ENCODE data around the gene GRID1.
"Not testable (repeated sequence)": the region's sequence is repeated elsewhere in the genome, so short reads cannot be mapped to it uniquely, and the experiment has no call there.

Gene GRID1

DNA sequence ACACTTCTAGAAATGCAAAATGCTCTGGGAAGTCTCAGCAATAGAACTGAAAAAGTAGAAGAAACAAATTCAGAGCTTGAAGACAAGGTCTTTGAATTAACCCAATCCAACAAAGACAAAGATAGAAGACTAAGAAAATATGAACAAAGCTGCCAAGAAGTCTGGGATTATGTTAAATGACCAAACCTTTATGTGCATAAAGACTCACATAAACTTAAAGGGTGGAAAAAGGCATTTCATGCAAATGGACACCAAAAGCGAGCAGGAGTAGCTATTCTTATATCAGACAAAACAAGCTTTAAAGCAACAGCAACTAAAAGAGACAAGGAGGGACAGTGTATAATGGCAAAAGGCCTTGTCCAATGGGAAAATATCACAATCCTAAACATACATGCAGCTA, 274.3 kb downstream of the GRID1 start:
- H3K4me3 Mint-ChIP-seq; ATAC-seq (replicated peaks); H3K9me3 Mint-ChIP-seq; H3K4me1 Mint-ChIP-seq; H3K36me3 Mint-ChIP-seq; DNase-seq; H3K27ac Mint-ChIP-seq: not testable (repeated sequence)
- H3K27me3 Mint-ChIP-seq = peaks cover 23 to 26% of the 10 kb centered on the region in 2 donors

DNA sequence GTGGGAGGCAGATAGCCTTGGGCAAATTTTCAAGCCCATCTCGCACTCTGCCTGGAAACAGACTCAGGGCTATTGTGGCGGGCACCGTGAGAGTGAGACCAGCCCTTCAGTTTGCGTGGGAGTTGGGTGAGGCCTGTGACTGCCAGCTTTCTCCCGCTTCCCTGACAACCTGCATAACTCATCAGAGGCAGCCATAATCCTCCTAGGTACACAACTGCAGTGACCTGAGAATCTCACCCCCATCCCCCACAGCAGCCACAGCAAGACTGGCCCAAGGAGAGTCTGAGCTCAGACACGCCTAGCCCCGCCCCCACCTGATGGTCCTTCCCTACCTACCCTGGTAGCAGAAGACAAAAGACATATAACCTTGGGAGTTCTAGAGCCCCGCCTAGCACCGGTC, 275.4 kb downstream of the GRID1 start:
- Mint-ChIP-seq H3K27ac (no peak overlapping the region), H3K9me3 (no peaks in the 10 kb centered on the region), H3K36me3 (no peaks in the 10 kb centered on the region), H3K4me1 (no peaks in the 10 kb centered on the region), H3K27me3 (peaks cover 29% of the 10 kb centered on the region in 2 donors), H3K4me3 (no peak overlapping the region)
- ATAC-seq (replicated peaks) = no peak
- no peak for DNase-seq

DNA sequence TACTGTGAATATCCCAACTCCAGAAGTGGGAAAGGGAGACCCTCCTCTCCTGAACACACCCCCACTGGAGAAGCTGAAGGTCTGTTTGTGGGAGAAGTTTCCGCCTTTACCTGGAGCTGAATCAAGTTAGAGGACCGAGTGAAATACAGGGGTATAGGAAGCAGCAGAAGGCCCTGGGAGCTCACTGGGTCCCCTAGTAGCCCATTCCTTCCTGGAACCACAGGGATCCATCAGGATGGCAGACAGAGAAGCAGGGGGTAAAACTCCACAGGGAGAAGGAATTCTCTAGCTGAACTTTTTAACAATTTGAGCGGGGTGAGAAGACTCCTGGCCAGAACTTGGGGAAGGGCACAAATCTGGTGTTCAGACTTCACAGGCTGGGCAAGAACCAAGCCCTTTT, 275.8 kb downstream of the GRID1 start:
- Mint-ChIP-seq H3K27ac (no peak overlapping the region), H3K9me3 (no peaks in the 10 kb centered on the region), H3K27me3 (peaks cover 33% of the 10 kb centered on the region in 2 donors), H3K4me3 (no peak overlapping the region), H3K36me3 (no peaks in the 10 kb centered on the region), H3K4me1 (no peaks in the 10 kb centered on the region)
- DNase-seq (no peak), ATAC-seq (replicated peaks) (no peak)

GRCh38 chr10:86087716-86088115, 278.9 kb downstream of the GRID1 start:
- H3K27me3 Mint-ChIP-seq = peaks cover 40 to 45% of the 10 kb centered on the region in 2 donors
- DNase-seq (no peak), ATAC-seq (replicated peaks) (peak in 1 of 2 donors; percentile 12)
- H3K9me3 Mint-ChIP-seq = no peaks in the 10 kb centered on the region
- H3K4me1 Mint-ChIP-seq = no peaks in the 10 kb centered on the region
- H3K36me3 Mint-ChIP-seq = no peaks in the 10 kb centered on the region
- no peak overlapping the region for H3K27ac Mint-ChIP-seq
- no peak overlapping the region for H3K4me3 Mint-ChIP-seq

DNA sequence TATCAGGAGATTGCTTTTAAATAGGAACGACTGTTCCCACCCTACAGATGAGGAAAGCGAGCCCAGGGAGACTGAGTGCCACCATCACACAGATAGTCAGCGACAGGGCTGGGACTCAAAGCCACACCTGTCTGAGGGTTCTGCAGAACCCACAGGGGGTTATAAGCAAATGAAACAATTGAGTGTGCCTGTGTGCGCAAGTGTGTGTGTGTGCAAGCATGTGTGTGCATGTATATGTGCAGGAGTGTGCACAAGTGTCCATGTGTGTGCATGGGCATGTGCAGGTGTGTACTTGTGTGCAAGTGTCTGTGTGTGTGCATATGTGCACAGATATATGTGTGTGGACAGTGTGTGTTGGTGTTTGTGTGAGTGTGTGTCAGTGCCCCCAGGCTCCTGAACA, 280.2 kb downstream of the GRID1 start:
- Mint-ChIP-seq H3K9me3 (no peaks in the 10 kb centered on the region), H3K4me1 (no peaks in the 10 kb centered on the region), H3K36me3 (no peaks in the 10 kb centered on the region), H3K4me3 (no peak overlapping the region), H3K27ac (no peak overlapping the region), H3K27me3 (peaks cover 47 to 51% of the 10 kb centered on the region in 2 donors)
- ATAC-seq (replicated peaks) (no peak), DNase-seq (no peak)

GRCh38 chr10:86085686-86086085, 280.9 kb downstream of the GRID1 start:
- H3K4me1 Mint-ChIP-seq = no peaks in the 10 kb centered on the region
- H3K9me3 Mint-ChIP-seq = no peaks in the 10 kb centered on the region
- no peaks in the 10 kb centered on the region for H3K36me3 Mint-ChIP-seq
- H3K4me3 Mint-ChIP-seq = no peak overlapping the region
- H3K27ac Mint-ChIP-seq = no peak overlapping the region
- no peak for DNase-seq
- H3K27me3 Mint-ChIP-seq = peaks cover 47 to 59% of the 10 kb centered on the region in 2 donors
- ATAC-seq (replicated peaks) = peak in 1 of 2 donors; percentile 12

GRCh38 chr10:86085136-86085535, 281.5 kb downstream of the GRID1 start:
- no peaks in the 10 kb centered on the region for H3K9me3 Mint-ChIP-seq
- ATAC-seq (replicated peaks) (no peak), DNase-seq (no peak)
- no peak overlapping the region for H3K27ac Mint-ChIP-seq
- H3K27me3 Mint-ChIP-seq = peaks cover 43 to 64% of the 10 kb centered on the region in 2 donors
- no peaks in the 10 kb centered on the region for H3K4me1 Mint-ChIP-seq
- H3K4me3 Mint-ChIP-seq = no peak overlapping the region
- H3K36me3 Mint-ChIP-seq = no peaks in the 10 kb centered on the region

- DNase-seq = no peak
- Mint-ChIP-seq H3K27me3 (peaks cover 49 to 70% of the 10 kb centered on the region in 2 donors), H3K36me3 (no peaks in the 10 kb centered on the region), H3K4me1 (no peaks in the 10 kb centered on the region), H3K9me3 (no peaks in the 10 kb centered on the region), H3K27ac (no peak overlapping the region), H3K4me3 (no peak overlapping the region)
- no peak for ATAC-seq (replicated peaks)
Measured at GRCh38 chr10:86084585-86084984, 282.0 kb downstream of the GRID1 start.

DNA sequence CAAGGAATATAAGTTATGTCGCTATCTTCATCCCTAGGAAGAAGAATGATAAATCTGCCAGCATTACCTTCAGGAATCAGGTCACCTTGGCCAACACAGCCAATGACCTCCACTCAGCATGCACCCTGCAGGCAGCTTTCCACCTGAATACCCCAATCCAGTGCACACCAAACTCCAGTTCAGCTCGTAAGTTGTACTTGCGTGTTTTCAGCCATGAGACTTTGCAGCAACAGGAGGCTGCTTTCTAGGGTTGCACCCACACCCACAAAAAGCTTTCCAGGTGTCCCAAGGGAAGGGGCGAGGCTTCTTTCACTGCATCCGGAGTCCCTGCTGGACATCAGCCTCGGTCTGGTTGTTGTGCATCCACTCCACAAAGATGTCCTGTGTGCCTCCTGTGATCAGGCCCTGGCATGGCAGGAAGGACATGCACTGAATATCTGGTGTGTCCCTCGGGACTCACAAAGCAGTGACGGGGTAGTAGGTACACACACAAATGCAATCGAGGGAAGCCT, 282.9 kb downstream of the GRID1 start:
- no peak for DNase-seq
- Mint-ChIP-seq H3K36me3 (no peaks in the 10 kb centered on the region), H3K4me1 (no peaks in the 10 kb centered on the region), H3K9me3 (no peaks in the 10 kb centered on the region), H3K4me3 (no peak overlapping the region), H3K27me3 (peaks cover 45 to 68% of the 10 kb centered on the region in 2 donors), H3K27ac (no peak overlapping the region)
- ATAC-seq (replicated peaks) = no peak

DNA sequence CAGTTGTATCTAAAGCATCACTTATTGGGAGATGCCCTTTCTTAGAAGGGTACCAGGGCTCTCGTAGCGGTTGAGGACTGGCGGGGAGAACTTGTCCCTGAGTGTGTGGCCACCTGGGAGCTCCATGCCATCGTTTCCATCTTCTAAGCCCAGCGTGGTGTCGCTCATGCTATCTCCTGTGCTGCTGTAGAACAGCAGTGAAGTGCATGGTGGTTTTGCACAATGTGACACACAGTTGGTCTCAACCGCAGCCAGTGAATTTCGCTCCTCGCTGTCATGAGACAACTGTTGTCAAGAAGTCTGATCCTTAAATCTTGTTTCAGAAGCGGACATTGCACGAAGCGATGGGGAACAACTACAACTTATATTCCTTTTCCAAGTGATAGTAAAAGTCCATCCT, 283.4 kb downstream of the GRID1 start:
- no peak for ATAC-seq (replicated peaks)
- H3K4me1 Mint-ChIP-seq = no peaks in the 10 kb centered on the region
- peaks cover 44 to 68% of the 10 kb centered on the region in 2 donors for H3K27me3 Mint-ChIP-seq
- no peak for DNase-seq
- H3K36me3 Mint-ChIP-seq = no peaks in the 10 kb centered on the region
- no peak overlapping the region for H3K4me3 Mint-ChIP-seq
- H3K27ac Mint-ChIP-seq = no peak overlapping the region
- H3K9me3 Mint-ChIP-seq = no peaks in the 10 kb centered on the region

- DNase-seq = no peak
- Mint-ChIP-seq H3K4me3 (no peak overlapping the region), H3K9me3 (no peaks in the 10 kb centered on the region), H3K27me3 (peaks cover 38 to 64% of the 10 kb centered on the region in 2 donors), H3K4me1 (no peaks in the 10 kb centered on the region), H3K36me3 (no peaks in the 10 kb centered on the region), H3K27ac (no peak overlapping the region)
- no peak for ATAC-seq (replicated peaks)
Measured at GRCh38 chr10:86082556-86082955, 284.0 kb downstream of the GRID1 start.

DNA sequence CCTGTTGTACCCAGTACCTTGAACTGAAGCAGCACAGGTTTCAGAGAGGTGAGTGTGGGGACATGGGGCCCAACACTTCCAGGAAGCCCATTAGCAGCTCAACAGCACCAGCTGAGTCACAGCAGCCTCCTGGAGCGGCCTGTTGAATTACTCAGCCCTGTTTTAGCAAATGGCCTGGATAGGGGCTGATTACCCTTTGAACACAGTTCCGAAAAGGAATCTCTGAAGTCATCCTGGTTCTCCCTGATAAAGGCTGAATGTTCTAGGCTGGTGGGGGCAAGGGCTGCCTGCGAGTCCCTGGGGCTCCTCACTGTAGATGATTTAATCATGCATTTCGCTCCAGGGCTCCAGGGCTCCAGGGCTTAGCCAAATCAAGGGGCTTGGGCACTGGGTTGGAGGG, 287.5 kb downstream of the GRID1 start:
- ATAC-seq (replicated peaks) (no peak), DNase-seq (no peak)
- no peaks in the 10 kb centered on the region for H3K36me3 Mint-ChIP-seq
- H3K9me3 Mint-ChIP-seq = peaks cover 0 to 2% of the 10 kb centered on the region in 2 donors
- no peak overlapping the region for H3K4me3 Mint-ChIP-seq
- no peak overlapping the region for H3K27ac Mint-ChIP-seq
- H3K4me1 Mint-ChIP-seq = no peaks in the 10 kb centered on the region
- peaks cover 42 to 66% of the 10 kb centered on the region in 2 donors for H3K27me3 Mint-ChIP-seq

DNA sequence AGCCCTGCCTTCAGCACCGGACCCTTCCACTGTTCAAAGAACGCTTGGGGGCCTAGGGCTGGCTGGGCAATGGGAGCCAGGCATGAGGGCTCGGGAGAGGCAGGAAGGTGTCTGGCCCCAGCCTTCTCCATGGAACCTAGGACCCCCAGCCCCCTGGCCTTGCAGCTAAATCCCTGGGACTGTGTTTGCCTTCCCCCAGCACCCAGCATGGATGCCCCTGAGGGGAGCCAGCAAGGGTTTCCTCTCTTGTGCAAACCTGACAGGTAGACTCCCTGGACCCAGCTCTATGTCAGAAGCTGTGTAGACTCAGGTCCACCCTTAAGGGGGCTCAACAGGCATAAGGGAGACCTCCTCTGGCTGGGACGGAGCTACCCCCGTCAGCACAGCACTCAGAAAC, 288.0 kb downstream of the GRID1 start:
- ATAC-seq (replicated peaks) = no peak
- peaks cover 37 to 71% of the 10 kb centered on the region in 2 donors for H3K27me3 Mint-ChIP-seq
- H3K4me3 Mint-ChIP-seq = no peak overlapping the region
- no peak overlapping the region for H3K27ac Mint-ChIP-seq
- no peaks in the 10 kb centered on the region for H3K4me1 Mint-ChIP-seq
- peaks cover 0 to 2% of the 10 kb centered on the region in 2 donors for H3K9me3 Mint-ChIP-seq
- no peak for DNase-seq
- no peaks in the 10 kb centered on the region for H3K36me3 Mint-ChIP-seq

DNA sequence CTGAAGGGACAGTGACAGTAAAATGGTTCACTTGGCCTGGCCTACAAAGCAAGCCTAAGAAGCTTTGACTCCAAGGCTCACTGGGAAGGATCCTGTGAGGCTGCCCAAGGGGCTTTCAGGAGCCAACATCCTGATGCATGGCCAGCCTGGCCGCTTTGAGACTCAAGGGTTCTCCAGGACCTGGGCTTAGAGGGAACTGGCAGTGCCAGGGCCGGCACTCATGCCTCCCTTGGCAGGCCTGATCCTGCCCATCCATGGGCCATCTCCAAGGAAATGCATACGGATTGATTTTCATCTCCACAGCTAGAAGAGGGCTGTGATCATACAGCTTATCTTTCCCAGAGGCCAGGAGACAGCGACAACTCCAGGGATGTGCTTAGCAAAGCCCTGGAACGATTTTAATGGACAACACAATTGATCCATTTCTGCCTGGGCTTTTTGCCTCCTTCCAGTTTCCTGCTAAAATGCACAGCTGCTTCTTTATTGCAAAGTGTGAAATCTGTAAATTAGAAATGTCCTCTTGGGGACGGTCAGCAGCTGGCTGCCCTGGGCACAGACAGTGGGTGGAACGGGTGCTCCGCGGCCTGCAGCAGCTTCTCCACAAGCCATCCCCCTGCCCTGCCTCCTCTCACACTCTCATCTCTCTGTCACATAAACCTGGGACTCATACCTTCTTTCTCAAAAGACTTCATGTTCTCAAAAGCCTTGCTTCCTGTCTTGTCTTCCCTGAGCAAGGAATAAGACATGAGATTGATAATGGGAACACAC, 288.5 kb downstream of the GRID1 start:
- no peak overlapping the region for H3K4me3 Mint-ChIP-seq
- H3K27me3 Mint-ChIP-seq = peaks cover 36 to 71% of the 10 kb centered on the region in 2 donors
- H3K9me3 Mint-ChIP-seq = peaks cover 0 to 2% of the 10 kb centered on the region in 2 donors
- ATAC-seq (replicated peaks) (no peak), DNase-seq (no peak)
- no peak overlapping the region for H3K27ac Mint-ChIP-seq
- H3K36me3 Mint-ChIP-seq = no peaks in the 10 kb centered on the region
- H3K4me1 Mint-ChIP-seq = no peaks in the 10 kb centered on the region

GRCh38 chr10:86077271-86077670, 289.3 kb downstream of the GRID1 start:
- H3K27ac Mint-ChIP-seq = no peak overlapping the region
- no peak for DNase-seq
- ATAC-seq (replicated peaks) = no peak
- no peak overlapping the region for H3K4me3 Mint-ChIP-seq
- peaks cover 32 to 65% of the 10 kb centered on the region in 2 donors for H3K27me3 Mint-ChIP-seq
- peaks cover 0 to 2% of the 10 kb centered on the region in 2 donors for H3K9me3 Mint-ChIP-seq
- no peaks in the 10 kb centered on the region for H3K36me3 Mint-ChIP-seq
- no peaks in the 10 kb centered on the region for H3K4me1 Mint-ChIP-seq
